GM19452 (cell line): Measurements from ENCODE around the gene NAALADL2.

ENCODE experiments used
- ATAC-seq: cut with Tn5 transposase; IDR thresholded peaks from one replicate; pipeline ENCODE4 v1.9.1; 2021; ENCODE audit not compliant: unreplicated experiment

The NAALADL2 gene

DNA sequence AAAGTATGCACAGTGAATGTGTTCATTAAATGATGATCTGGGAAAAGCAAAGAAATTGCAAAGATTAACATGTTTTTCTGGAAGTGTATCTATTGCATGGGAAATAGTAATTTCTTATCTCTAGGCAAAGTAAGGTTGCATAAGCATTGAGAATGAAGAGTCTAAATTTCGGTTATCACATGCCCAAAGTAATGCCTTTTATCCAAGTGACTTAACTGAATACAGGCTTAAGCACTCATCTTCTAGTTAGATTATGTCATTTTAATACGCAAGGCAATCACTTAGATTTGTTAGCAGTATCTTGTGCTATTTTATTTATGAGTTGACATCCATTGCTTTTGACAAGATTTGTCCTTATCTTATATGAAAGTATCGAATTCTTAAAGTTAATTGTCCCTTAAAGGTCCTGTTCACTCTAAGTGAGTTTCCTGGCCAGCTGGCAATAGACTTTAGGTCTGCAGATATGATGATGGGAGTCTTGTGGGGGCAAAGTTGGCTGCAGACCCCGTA, 100.5 kb downstream of the NAALADL2 start:
- ATAC-seq: no peak

DNA sequence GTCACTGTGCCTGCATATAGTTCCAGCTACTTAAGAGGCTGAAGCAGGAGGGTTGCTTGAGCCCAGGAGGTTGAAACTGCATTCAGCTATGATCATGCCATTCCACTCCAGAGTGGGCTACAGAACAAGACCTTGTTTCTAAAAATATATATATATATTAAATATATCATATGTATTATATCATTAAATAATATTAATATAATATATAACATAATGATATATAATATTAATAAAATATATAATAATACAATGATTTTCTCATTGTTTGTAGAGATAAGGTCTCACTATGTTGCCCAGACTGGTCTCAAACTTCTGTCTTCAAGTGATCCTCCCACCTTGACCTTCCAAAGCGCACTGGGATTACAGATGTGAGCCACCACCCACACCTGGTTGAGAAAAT, 101.8 kb downstream of the NAALADL2 start:
- ATAC-seq: no peak

DNA sequence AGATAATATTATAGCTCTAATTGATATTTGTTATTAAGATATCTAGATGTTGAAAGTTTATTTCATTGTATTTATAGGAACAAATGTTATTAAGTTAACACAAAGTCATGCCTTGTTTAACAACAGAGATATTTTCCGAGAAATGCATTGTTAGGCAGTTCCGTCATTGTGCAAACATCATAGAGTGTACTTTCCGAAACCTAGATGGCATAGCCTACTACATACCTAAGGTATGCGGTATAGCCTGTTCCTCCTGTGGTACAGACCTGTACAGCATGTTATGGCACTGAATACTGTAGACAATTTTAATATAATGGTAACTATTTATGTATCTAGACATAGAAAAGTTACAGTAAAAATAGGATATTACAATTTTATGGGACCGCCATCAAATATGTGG, 114.3 kb downstream of the NAALADL2 start:
- no peak for ATAC-seq

DNA sequence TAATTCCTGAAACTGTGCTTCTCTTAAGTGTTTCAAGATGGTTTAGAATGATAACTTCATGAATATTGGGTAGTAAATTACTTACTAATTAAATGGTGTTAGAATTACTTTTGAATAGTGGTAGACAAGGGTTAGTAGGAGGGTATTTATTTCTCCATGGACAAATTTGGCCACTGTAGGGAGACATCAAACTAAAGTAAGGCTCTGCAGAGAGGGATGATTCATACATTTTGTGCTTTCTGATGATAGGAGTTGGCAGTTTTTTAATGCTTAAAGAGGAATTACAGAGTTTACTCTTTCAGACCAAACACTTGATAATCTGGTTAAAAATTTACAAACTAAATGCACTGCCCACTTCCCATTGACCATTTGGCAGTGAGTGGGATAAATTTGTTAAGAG, 127.6 kb downstream of the NAALADL2 start:
- no peak for ATAC-seq

GRCh38 chr3:175001091-175001490, 142.0 kb downstream of the NAALADL2 start:
- no peak for ATAC-seq

GRCh38 chr3:175002732-175003143, 143.6 kb downstream of the NAALADL2 start:
- ATAC-seq: no peak

- ATAC-seq: no peak
Observed at GRCh38 chr3:175003590-175003989, 144.5 kb downstream of the NAALADL2 start.

GRCh38 chr3:175005193-175005592, 146.1 kb downstream of the NAALADL2 start:
- ATAC-seq: no peak

DNA sequence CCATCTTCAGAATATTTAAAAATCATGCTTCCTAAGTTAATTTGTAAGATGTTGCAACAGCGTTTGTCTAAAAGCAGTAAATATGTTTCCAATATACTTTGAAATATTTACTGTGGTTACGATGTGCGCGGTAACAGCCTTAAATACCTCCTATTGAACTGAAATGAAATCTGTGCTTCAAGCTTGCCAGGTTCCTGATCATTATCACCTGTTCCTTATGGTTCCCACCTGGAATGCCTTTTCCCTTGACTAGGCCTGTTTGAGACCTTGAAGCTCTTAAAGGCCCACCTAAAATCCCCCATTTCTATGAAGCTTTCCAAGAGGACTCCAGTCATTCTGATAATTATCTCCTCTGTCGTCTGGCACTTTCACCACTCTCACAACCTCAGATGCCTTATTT, 146.7 kb downstream of the NAALADL2 start:
- no peak for ATAC-seq

DNA sequence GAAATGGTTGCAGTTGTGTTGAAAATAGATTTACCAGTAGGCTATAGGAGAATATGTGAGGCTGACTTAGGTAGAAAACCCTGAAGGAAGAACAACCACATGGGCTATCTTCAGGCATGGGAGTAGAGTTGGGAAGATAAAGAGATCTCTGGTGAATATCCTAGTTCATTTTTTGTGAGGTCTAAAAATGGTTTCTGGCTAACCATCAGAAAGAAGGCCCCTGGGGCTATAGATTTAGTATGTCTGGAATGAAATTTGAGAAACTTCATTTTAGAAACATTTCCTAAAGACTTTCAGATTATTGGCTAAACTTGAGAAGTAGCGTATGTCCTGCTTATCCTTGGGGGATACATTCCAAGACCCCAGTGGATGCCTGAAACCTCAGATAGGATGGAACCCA, 148.2 kb downstream of the NAALADL2 start:
- no peak for ATAC-seq

DNA sequence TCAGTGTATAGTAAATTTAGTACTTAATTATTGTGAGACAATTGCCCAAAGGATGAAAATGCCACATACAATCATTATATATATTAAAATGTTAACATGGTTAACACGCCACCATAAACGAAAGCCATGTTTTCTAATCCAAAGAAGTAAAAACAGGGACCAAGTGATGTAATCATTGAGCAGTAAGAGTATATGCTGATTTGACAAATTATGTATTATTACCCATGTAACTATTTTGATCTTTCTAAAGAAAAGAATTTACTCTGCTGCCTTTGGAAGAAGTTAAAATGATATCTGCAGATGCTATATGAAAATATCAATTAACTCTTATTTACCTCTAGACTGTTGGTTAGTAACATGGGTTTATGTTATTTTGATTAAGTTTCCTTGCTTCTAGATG, 150.2 kb downstream of the NAALADL2 start:
- ATAC-seq: no peak

GRCh38 chr3:175015056-175015635, 156.0 kb downstream of the NAALADL2 start:
- no peak for ATAC-seq

DNA sequence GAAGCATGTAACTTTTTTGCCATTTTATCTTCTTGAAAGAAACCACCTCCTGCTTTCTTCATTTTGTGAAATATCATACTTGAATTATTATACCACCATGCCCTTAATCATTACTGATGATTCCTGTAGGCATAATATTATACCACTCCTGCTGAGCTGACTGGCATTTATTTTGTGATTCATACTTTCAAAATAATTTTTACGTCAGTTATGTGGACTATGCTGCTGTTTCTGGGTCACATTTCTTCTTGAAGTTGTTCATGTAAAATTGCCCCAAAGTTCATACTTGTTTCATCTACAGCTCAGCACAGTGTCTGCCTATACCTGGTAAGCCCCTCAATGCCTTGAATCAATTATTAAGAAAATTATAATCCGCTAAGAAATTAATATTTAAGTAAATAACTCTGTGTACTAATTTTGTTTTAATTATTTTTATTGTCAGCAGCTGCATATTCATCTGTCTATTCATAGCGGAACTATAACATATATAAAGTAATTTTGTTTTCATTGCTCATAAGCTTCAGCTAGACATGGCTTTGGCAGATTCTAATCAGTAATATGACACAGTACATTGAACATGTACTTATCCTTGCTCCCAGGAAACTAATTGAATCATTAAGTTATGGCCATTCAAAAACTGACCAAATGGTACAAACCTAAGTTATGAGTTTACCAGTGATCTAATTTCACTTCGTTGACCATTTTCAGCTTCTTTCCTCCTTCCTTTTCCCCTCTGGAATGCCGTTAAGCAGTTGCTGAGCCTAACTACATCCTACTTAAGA, 160.0 kb downstream of the NAALADL2 start:
- no peak for ATAC-seq

DNA sequence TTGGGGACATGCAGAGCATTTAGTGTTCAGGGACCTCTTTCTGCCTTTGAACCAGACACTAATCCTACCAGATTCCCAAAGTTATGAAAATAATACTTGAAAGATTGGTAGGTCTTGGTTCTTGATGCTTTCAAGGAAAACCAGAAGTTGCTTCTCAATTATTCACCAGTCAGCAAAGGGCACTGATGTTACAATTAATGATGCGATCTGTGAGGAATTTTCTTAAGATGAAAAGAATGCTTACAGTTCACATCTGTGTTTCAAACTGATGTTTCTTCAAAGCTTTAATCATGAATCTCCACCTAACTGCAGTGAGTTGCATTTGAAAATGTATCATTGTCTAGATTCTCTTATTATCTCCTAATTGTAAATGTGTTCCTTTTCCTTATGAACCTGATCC, 161.0 kb downstream of the NAALADL2 start:
- no peak for ATAC-seq

GRCh38 chr3:175029828-175030227, 170.7 kb downstream of the NAALADL2 start:
- ATAC-seq: no peak

DNA sequence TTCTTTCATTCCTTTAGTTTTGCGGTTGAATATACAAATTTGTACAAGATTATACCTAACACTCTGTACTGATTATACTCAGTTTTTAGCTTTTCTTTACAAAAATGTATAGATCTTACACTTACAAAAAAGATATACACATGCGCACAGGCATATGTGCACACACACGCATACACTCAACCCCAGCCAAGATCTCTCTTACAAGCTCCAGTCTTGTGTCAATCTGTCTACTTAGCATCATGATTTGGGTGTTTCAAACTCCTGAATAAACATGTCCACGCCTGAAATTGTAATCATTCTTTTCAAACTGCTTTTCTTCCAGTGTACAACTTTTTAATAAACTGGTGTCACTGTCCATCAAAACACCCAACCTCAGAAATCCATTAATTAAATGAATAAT, 180.7 kb downstream of the NAALADL2 start:
- no peak for ATAC-seq

DNA sequence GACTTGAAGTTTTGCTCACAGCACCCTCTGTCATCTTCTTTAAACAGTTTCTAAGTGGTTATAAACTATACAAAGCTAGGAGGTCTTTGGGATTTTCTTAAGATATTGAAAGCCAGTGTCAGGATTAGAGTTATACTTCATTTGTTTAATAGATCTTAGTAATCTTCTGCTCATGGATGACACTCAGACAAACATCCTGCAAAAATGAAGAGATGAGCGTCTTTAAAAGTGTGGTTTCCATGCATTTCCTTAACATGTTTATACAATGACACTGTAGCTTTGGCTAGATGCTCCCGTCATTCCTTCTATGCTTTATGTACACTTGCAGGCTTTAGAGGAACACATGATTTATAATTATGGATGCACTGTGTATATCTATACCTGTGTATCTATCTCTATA, 182.2 kb downstream of the NAALADL2 start:
- ATAC-seq: no peak

GRCh38 chr3:175046601-175047000, 187.5 kb downstream of the NAALADL2 start:
- no peak for ATAC-seq

DNA sequence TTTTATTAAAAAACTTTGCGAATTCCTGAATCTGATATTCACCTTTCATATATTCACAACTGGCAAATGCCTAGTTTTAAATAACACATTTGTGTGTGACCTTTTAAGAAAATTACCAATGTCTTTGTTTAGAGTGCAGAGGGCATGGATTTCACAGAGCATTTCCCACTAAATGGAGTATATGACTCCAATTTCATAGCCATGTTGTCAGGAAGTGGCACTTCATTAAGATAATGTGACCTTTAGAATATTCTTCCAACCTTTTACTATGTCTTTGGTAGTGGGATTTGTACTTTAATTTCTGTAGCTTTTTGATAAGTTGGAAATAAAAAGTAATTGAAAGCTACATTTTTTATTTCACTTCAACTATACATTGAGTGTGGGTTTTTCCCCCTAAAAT, 188.7 kb downstream of the NAALADL2 start:
- no peak for ATAC-seq

- no peak for ATAC-seq
Observed at GRCh38 chr3:175057401-175057800, 198.3 kb downstream of the NAALADL2 start.

GRCh38 chr3:175059788-175060187, 200.7 kb downstream of the NAALADL2 start:
- no peak for ATAC-seq

DNA sequence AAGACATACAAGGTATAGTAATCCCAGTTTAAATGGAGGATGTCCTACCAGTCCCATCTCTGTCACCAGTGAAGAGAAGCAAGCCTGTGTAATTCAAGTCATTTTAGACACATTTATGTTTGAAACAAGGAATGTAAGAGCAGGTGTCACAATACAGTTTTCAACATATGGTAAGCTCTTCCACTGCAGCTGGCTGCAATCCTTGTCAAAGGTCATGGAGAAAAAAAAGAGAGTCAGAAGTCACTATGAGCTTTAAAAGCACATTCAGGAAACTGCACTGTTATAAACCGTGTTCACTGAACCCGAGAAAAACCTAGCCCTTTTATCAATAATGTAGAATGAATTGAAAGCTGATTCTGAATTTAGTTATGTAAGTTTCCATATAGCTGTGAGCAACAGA, 206.4 kb downstream of the NAALADL2 start:
- ATAC-seq: no peak
